Mesenchymal stem cell (in vitro differentiated cells and primary cell): ENCODE data around the gene CYSRT1.

Source experiments
- DNase-seq: peaks from one replicate; pipeline ENCODE4 v3.0.0-alpha.2; 2013
- H2AFZ ChIP-seq: one replicate; pipeline ENCODE4 v1.6.1; 2013; ENCODE audit warnings: low read depth, mild to moderate bottlenecking, control low read depth, inconsistent platforms, low read length, moderate library complexity
- H2AK5ac ChIP-seq: 2 replicates; pipeline ENCODE4 v1.6.1; 2013; ENCODE audit warnings: low read length, moderate library complexity, mild to moderate bottlenecking, inconsistent platforms; ENCODE audit not compliant: severe bottlenecking
- H2BK120ac ChIP-seq: one replicate; pipeline ENCODE4 v1.6.1; 2013; ENCODE audit warnings: low read depth, mild to moderate bottlenecking, inconsistent platforms, low read length, moderate library complexity
- H2BK12ac ChIP-seq, 2 experiments: one replicate each; pipeline ENCODE4 v1.6.1; 2013; ENCODE audit warnings: inconsistent platforms in 2 of 2, low read length in 2 of 2, mild to moderate bottlenecking in 2 of 2, moderate library complexity in 2 of 2, control low read depth in 1 of 2
- H2BK15ac ChIP-seq: one replicate; pipeline ENCODE4 v1.6.1; 2013; ENCODE audit warnings: mild to moderate bottlenecking, low read depth, inconsistent platforms; ENCODE audit not compliant: poor library complexity, severe bottlenecking
- H2BK5ac ChIP-seq: 2 replicates; pipeline ENCODE4 v1.6.1; 2013; ENCODE audit warnings: low read depth, mild to moderate bottlenecking, low read length, control low read depth, inconsistent platforms; ENCODE audit not compliant: poor library complexity, severe bottlenecking
- H3K14ac ChIP-seq, 2 experiments: one replicate each; pipeline ENCODE4 v1.6.1; 2013; ENCODE audit warnings: inconsistent platforms in 2 of 2, low read length in 2 of 2, control low read depth in 1 of 2, mild to moderate bottlenecking in 1 of 2, moderate library complexity in 1 of 2
- H3K18ac ChIP-seq, 2 experiments: one replicate each; pipeline ENCODE4 v1.6.1; 2013; ENCODE audit warnings: inconsistent platforms in 2 of 2, low read length in 2 of 2, control low read depth in 1 of 2, low read depth in 1 of 2, mild to moderate bottlenecking in 1 of 2
- H3K23ac ChIP-seq, 2 experiments: one replicate each; pipeline ENCODE4 v1.6.1; 2013; ENCODE audit warnings: inconsistent platforms in 2 of 2, low read length in 2 of 2, mild to moderate bottlenecking in 2 of 2, moderate library complexity in 2 of 2, control low read depth in 1 of 2
- H3K27ac ChIP-seq: 2 replicates; pipeline ENCODE4 v1.5.1; 2013; ENCODE audit warnings: mild to moderate bottlenecking, moderate library complexity, low read length, control low read depth, inconsistent platforms; ENCODE audit not compliant: poor library complexity, severe bottlenecking
- H3K27me3 ChIP-seq, 2 experiments: 2 replicates each; pipeline versions ENCODE4 v1.6.1 to v1.7.0; 2013; ENCODE audit warnings: low read length in 2 of 2, mild to moderate bottlenecking in 2 of 2, moderate library complexity in 2 of 2, control low read depth in 1 of 2, inconsistent platforms in 1 of 2; ENCODE audit not compliant: control insufficient read depth in 1 of 2, insufficient read depth in 1 of 2
- H3K36me3 ChIP-seq, 2 experiments: 2 replicates each; pipeline versions ENCODE4 v1.6.1 to v1.7.0; 2013; ENCODE audit warnings: low read length in 2 of 2, control low read depth in 1 of 2, inconsistent platforms in 1 of 2, low read depth in 1 of 2, mild to moderate bottlenecking in 1 of 2; ENCODE audit not compliant: insufficient read depth in 2 of 2, control insufficient read depth in 1 of 2
- H3K4ac ChIP-seq, 2 experiments: one replicate each; pipeline ENCODE4 v1.6.1; 2013; ENCODE audit warnings: inconsistent platforms in 2 of 2, low read length in 2 of 2, mild to moderate bottlenecking in 2 of 2, moderate library complexity in 2 of 2, control low read depth in 1 of 2, low read depth in 1 of 2
- H3K4me1 ChIP-seq: 2 replicates; pipeline ENCODE4 v1.6.1; 2013; ENCODE audit warnings: low read depth, low read length, control low read depth; ENCODE audit not compliant: control insufficient read depth, insufficient read depth
- H3K4me2 ChIP-seq: 2 replicates; pipeline ENCODE4 v1.6.1; 2013; ENCODE audit warnings: low read length, mild to moderate bottlenecking, inconsistent platforms; ENCODE audit not compliant: poor library complexity, severe bottlenecking
- H3K4me3 ChIP-seq, 2 experiments: 2 replicates each; pipeline versions ENCODE4 v1.5.1 to v1.7.0; 2013; ENCODE audit warnings: low read length in 2 of 2, mild to moderate bottlenecking in 2 of 2, control low read depth in 1 of 2, low read depth in 1 of 2; ENCODE audit not compliant: insufficient read depth in 1 of 2
- H3K79me1 ChIP-seq: replicated peaks from 2 replicates; pipeline ENCODE4 v1.6.1; 2013; ENCODE audit warnings: mild to moderate bottlenecking, control low read depth, low read length, inconsistent platforms; ENCODE audit not compliant: poor library complexity, severe bottlenecking
- H3K9ac ChIP-seq: 2 replicates; pipeline ENCODE4 v1.7.0; 2013; ENCODE audit warnings: mild to moderate bottlenecking, low read length, moderate library complexity
- H3K9me3 ChIP-seq: 2 replicates; pipeline ENCODE4 v1.7.0; 2013; ENCODE audit warnings: mild to moderate bottlenecking, low read length; ENCODE audit not compliant: control insufficient read depth
- H4K8ac ChIP-seq: one replicate; pipeline ENCODE4 v1.6.1; 2013; ENCODE audit warnings: inconsistent platforms, mild to moderate bottlenecking, low read length, moderate library complexity
- H4K91ac ChIP-seq: one replicate; pipeline ENCODE4 v1.6.1; 2013; ENCODE audit warnings: mild to moderate bottlenecking, low read length, inconsistent platforms
- WGBS: methylation state at CpG from one replicate; pipeline ENCODE4 v1.1.7; 2013; ENCODE audit warnings: mixed read lengths; 5-methylcytosine and 5-hydroxymethylcytosine counted together

The CYSRT1 gene

GRCh38 chr9:137235424-137236237 lies 10.7 kb downstream of the CYSRT1 start:
- Histone ChIP-seq H4K8ac (no peak overlapping the region), H3K4me2 (no peak overlapping the region), H4K91ac (no peak overlapping the region), H2BK5ac (no peak overlapping the region), H3K36me3 (peaks cover 0 to 3% of the 10 kb centered on the region in 2 experiments), H2AFZ (no peak overlapping the region), H2BK120ac (no peak overlapping the region), H3K4ac (no peak overlapping the region), H3K4me1 (peaks cover 36% of the 10 kb centered on the region), H3K9me3 (no peaks in the 10 kb centered on the region), H3K27ac (no peak overlapping the region), H2AK5ac (no peak overlapping the region), H3K4me3 (no peak overlapping the region), H3K18ac (no peak overlapping the region), H3K9ac (no peak overlapping the region), H3K23ac (no peak overlapping the region), H2BK15ac (no peak overlapping the region), H2BK12ac (no peak overlapping the region), H3K14ac (no peak overlapping the region), H3K27me3 (peaks cover 0 to 46% of the 10 kb centered on the region in 2 experiments), H3K79me1 (peaks cover 21% of the 10 kb centered on the region)
- WGBS: 84% methylated on average over 35 of the region's 35 CpGs
- no peak for DNase-seq

GRCh38 chr9:137236238-137236935 lies 11.4 kb downstream of the CYSRT1 start:
- H3K23ac ChIP-seq: no peak overlapping the region
- H3K36me3 ChIP-seq: peaks cover 0 to 3% of the 10 kb centered on the region in 2 experiments
- no peak overlapping the region for H3K14ac ChIP-seq
- H3K79me1 ChIP-seq: peaks cover 21% of the 10 kb centered on the region
- peak overlapping the region in 1 of 2 experiments; percentile 85 for H2BK12ac ChIP-seq
- no peak overlapping the region for H3K27ac ChIP-seq
- WGBS: 23% methylated on average over 29 of the region's 31 CpGs
- H2BK15ac ChIP-seq: no peak overlapping the region
- no peak overlapping the region for H2BK120ac ChIP-seq
- H2AK5ac ChIP-seq: no peak overlapping the region
- peak overlapping the region; percentile 52 for H4K8ac ChIP-seq
- H4K91ac ChIP-seq: peak overlapping the region; percentile 74
- H3K4me3 ChIP-seq: peak overlapping the region in 1 of 2 experiments; percentile 21
- H3K9ac ChIP-seq: no peak overlapping the region
- peak overlapping the region in 1 of 2 experiments; percentile 42 for H3K4ac ChIP-seq
- H3K4me2 ChIP-seq: peak overlapping the region; percentile 49
- H3K27me3 ChIP-seq: peaks cover 0 to 38% of the 10 kb centered on the region in 2 experiments
- H2AFZ ChIP-seq: peak overlapping the region; percentile 57
- no peak overlapping the region for H2BK5ac ChIP-seq
- peak; percentile 83 for DNase-seq
- H3K18ac ChIP-seq: peak overlapping the region in 1 of 2 experiments; percentile 89
- no peaks in the 10 kb centered on the region for H3K9me3 ChIP-seq
- peaks cover 34% of the 10 kb centered on the region for H3K4me1 ChIP-seq

GRCh38 chr9:137236936-137237421 lies 12.0 kb downstream of the CYSRT1 start:
- Histone ChIP-seq H4K91ac (peak overlapping the region; percentile 74), H3K27me3 (peaks cover 0 to 32% of the 10 kb centered on the region in 2 experiments), H3K18ac (peak overlapping the region in 1 of 2 experiments; percentile 89), H3K4ac (peak overlapping the region in 1 of 2 experiments; percentile 42), H2BK120ac (no peak overlapping the region), H3K27ac (no peak overlapping the region), H2BK12ac (peak overlapping the region in 1 of 2 experiments; percentile 85), H3K4me3 (no peak overlapping the region), H3K36me3 (peaks cover 3 to 7% of the 10 kb centered on the region in 2 experiments), H2AK5ac (peak overlapping the region; percentile 5), H3K9ac (no peak overlapping the region), H3K4me2 (peak overlapping the region; percentile 49), H2BK5ac (no peak overlapping the region), H2AFZ (peak overlapping the region; percentile 57), H3K4me1 (peaks cover 34% of the 10 kb centered on the region), H3K23ac (no peak overlapping the region), H3K79me1 (peaks cover 21% of the 10 kb centered on the region), H4K8ac (peak overlapping the region; percentile 52), H3K9me3 (no peaks in the 10 kb centered on the region), H2BK15ac (no peak overlapping the region), H3K14ac (no peak overlapping the region)
- no peak for DNase-seq
- WGBS: 79% methylated on average over 11 of the region's 11 CpGs
